Spleen (tissue), 7 donors: Measurements from ENCODE around the gene PDK2.

Experiments used
- POLR2AphosphoS5 ChIP-seq, 3 donors: sonication (generic); formaldehyde crosslinking; IDR thresholded peaks; one replicate each; pipeline ENCODE4 v1.5.1; 2017; ENCODE audit warnings: antibody characterized with exemption in 3 of 3
- TF ChIP-seq, protein P1 (sequence below), 11 experiments: fragments of 200-600 bp in 7 of 11; fragments of 450-650 bp in 4 of 11; sonication (generic) in 4 of 11; IDR thresholded peaks in 8 of 11; conservative IDR thresholded peaks in 3 of 11; 1 replicate in 7 of 11; 2 replicates in 4 of 11; pipeline versions ENCODE4 v1.4.0 to v1.8.0; 2016 to 2021; ENCODE audit warnings: antibody characterized with exemption in 11 of 11, inconsistent platforms in 4 of 11, mild to moderate bottlenecking in 1 of 11
- donor health status: DM: no; HTN: no; CAD: no; lungs with moderate emphysema.
- donor health status: DM: no; HTN: no; CAD: no.
- donor health status: DM: no; HTN: no; CAD: no.

- TF ChIP-seq, protein P1, sequence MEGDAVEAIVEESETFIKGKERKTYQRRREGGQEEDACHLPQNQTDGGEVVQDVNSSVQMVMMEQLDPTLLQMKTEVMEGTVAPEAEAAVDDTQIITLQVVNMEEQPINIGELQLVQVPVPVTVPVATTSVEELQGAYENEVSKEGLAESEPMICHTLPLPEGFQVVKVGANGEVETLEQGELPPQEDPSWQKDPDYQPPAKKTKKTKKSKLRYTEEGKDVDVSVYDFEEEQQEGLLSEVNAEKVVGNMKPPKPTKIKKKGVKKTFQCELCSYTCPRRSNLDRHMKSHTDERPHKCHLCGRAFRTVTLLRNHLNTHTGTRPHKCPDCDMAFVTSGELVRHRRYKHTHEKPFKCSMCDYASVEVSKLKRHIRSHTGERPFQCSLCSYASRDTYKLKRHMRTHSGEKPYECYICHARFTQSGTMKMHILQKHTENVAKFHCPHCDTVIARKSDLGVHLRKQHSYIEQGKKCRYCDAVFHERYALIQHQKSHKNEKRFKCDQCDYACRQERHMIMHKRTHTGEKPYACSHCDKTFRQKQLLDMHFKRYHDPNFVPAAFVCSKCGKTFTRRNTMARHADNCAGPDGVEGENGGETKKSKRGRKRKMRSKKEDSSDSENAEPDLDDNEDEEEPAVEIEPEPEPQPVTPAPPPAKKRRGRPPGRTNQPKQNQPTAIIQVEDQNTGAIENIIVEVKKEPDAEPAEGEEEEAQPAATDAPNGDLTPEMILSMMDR (IDR thresholded peaks at IDR 0.05 in 8 of 11, conservative IDR thresholded peaks at IDR 0.05 in 3 of 11) = no peak
- no peak for TF ChIP-seq POLR2AphosphoS5 (IDR thresholded peaks at IDR 0.05)
These were observed 18.4 kb upstream of the PDK2 start for GRCh38 chr17:50076591-50077235.
